ENCODE data around the gene ABHD12. TPM values are rescaled to one million over a fixed set of nuclear protein-coding genes. Genes with fewer than 3 reads are reported as not detected.

ABHD12 gene
- total and polyA plus RNA-seq, 2 donors (not counting 1 experiment from before 2014, with no cell fraction given), result 9.6 to 28.3 TPM

DNA sequence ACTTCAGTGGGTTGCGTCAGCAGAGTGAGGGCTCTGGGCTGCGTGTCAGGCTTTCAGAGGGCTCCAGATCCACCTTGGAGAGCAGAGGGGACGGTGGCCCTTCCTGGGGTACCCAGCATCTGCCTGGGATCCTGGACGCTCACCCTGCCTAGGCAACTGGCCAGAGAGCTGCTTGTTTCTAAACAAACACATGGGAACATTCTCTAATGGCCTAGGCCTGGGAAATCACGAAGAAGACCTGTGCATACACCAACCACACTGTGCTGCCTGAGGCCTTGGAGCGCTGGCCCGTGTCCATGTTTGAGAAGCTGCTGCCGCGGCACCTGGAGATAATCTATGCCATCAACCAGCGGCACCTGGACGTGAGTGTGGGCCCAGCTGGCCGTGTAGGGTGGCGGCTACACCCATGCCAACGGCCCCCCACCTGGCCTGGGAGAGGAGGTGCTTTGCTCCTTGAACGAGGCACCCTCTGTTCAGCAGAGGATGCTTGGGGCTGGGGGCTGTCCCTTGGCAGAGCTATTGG lies 110.5 kb downstream of the ABHD12 start:
- Histone ChIP-seq H3K79me2 (ENCODE audit: control insufficient read depth, insufficient read depth, low read length) (no peaks in the 10 kb centered on the region), H3K36me3 (replicated peaks in 1 of 2; ENCODE audit: control extremely low read depth in 1 of 2, control insufficient read depth in 1 of 2, extremely low read depth in 1 of 2, insufficient read depth in 2 of 2, low read length in 1 of 2) (peaks cover 0 to 32% of the 10 kb centered on the region in 2 experiments), H3K9me3 (ENCODE audit: control extremely low read depth in 1 of 3, control insufficient read depth in 2 of 3, insufficient read depth in 1 of 3, low read length in 2 of 3) (no peaks in the 10 kb centered on the region), H4K20me1 (ENCODE audit: control insufficient read depth, insufficient read depth, low read length, poor library complexity, severe bottlenecking) (no peaks in the 10 kb centered on the region), H3K27me3 (replicated peaks in 1 of 4; ENCODE audit: control extremely low read depth in 1 of 4, control insufficient read depth in 3 of 4, insufficient read depth in 4 of 4, low read length in 3 of 4) (no peaks in the 10 kb centered on the region), H3K27ac (ENCODE audit: low read length in 2 of 2) (no peak overlapping the region), H3K4me2 (replicated peaks; ENCODE audit: low read depth, low read length, poor library complexity, severe bottlenecking) (peak overlapping the region; percentile 57), H3K4me1 (ENCODE audit: control insufficient read depth in 2 of 2, insufficient read depth in 2 of 2, low read length in 2 of 2) (peaks cover 25 to 33% of the 10 kb centered on the region in 2 donors), H3K9ac (ENCODE audit: low read length) (no peak overlapping the region), H3K4me3 (ENCODE audit: control extremely low read depth in 1 of 5, extremely low read depth in 1 of 5, insufficient read depth in 1 of 5, low read depth in 2 of 5, low read length in 4 of 5) (no peak overlapping the region), H2AFZ (ENCODE audit: insufficient read depth, low read depth, low read length, poor library complexity, severe bottlenecking) (no peak overlapping the region)
- Mint-ChIP-seq H3K4me1 (peaks cover 29% of the 10 kb centered on the region), H3K9me3 (ENCODE audit: insufficient read depth) (no peaks in the 10 kb centered on the region), H3K27me3 (no peaks in the 10 kb centered on the region), H3K4me3 (no peak overlapping the region), H3K27ac (no peak overlapping the region)
- POLR2A ChIA-PET, result interaction anchor here (0.8 kb wide), 1 partner anchor 33 kb away, joined by 3 read pairs; no protein-coding TSS in a partner anchor
- TF ChIP-seq EZH2 (IDR thresholded peaks at IDR 0.05; ENCODE audit: borderline replicate concordance, insufficient read depth, low read depth, low read length, poor library complexity, severe bottlenecking), result no peak
- TF ChIP-seq, protein P1, sequence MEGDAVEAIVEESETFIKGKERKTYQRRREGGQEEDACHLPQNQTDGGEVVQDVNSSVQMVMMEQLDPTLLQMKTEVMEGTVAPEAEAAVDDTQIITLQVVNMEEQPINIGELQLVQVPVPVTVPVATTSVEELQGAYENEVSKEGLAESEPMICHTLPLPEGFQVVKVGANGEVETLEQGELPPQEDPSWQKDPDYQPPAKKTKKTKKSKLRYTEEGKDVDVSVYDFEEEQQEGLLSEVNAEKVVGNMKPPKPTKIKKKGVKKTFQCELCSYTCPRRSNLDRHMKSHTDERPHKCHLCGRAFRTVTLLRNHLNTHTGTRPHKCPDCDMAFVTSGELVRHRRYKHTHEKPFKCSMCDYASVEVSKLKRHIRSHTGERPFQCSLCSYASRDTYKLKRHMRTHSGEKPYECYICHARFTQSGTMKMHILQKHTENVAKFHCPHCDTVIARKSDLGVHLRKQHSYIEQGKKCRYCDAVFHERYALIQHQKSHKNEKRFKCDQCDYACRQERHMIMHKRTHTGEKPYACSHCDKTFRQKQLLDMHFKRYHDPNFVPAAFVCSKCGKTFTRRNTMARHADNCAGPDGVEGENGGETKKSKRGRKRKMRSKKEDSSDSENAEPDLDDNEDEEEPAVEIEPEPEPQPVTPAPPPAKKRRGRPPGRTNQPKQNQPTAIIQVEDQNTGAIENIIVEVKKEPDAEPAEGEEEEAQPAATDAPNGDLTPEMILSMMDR (IDR thresholded peaks at IDR 0.05), result no peak
- peak; percentile 53 for DNase-seq
- intact Hi-C loops (cut with micrococcal nuclease), result loop anchor here (5.0 kb wide), 1 partner anchor 33 kb away; the partner anchor contains the start of gene PYGB
- peak; percentile 34 for ATAC-seq (ENCODE audit: low read depth)
- 71% methylated on average over 8 of the region's 15 CpGs for WGBS (ENCODE audit: insufficient coverage)
- CTCF ChIA-PET, result no interaction called here

DNA sequence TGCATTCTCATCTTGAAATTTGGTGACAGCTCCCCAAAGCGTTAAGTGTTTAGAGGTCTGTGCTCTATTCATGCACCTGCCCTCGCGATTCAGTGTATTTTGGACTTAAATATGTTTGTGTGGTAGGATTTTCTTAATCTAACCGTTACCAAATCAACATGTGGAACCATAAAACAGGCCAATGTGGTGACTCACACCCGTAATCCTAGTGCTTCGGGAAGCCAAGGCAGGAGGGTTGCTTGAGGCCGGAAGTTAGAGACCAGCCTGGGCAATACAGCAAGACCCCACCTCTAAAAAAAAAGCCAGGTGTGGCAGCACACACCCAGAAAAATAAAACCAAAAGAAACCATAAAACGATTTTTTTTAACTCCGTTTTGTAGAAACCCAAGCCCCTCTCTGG lies 111.2 kb downstream of the ABHD12 start:
- H3K9ac ChIP-seq (ENCODE audit: low read length), result no peak overlapping the region
- ATAC-seq (ENCODE audit: low read depth) (no peak), DNase-seq (no peak)
- no peak overlapping the region for H2AFZ ChIP-seq (ENCODE audit: insufficient read depth, low read depth, low read length, poor library complexity, severe bottlenecking)
- ChIA-PET CTCF (no interaction called here), POLR2A (no interaction called here)
- no peak overlapping the region for H3K4me2 ChIP-seq (replicated peaks; ENCODE audit: low read depth, low read length, poor library complexity, severe bottlenecking)
- H3K36me3 ChIP-seq (replicated peaks in 1 of 2; ENCODE audit: control extremely low read depth in 1 of 2, control insufficient read depth in 1 of 2, extremely low read depth in 1 of 2, insufficient read depth in 2 of 2, low read length in 1 of 2), result peaks cover 0 to 37% of the 10 kb centered on the region in 2 experiments
- Mint-ChIP-seq H3K27ac (no peak overlapping the region), H3K9me3 (ENCODE audit: insufficient read depth) (no peaks in the 10 kb centered on the region), H3K4me3 (no peak overlapping the region), H3K27me3 (no peaks in the 10 kb centered on the region), H3K4me1 (peaks cover 29% of the 10 kb centered on the region)
- H3K9me3 ChIP-seq (ENCODE audit: control extremely low read depth in 1 of 3, control insufficient read depth in 2 of 3, insufficient read depth in 1 of 3, low read length in 2 of 3), result no peaks in the 10 kb centered on the region
- peaks cover 25 to 33% of the 10 kb centered on the region in 2 donors for H3K4me1 ChIP-seq (ENCODE audit: control insufficient read depth in 2 of 2, insufficient read depth in 2 of 2, low read length in 2 of 2)
- no peak overlapping the region for H3K4me3 ChIP-seq (ENCODE audit: control extremely low read depth in 1 of 5, extremely low read depth in 1 of 5, insufficient read depth in 1 of 5, low read depth in 2 of 5, low read length in 4 of 5)
- H3K27me3 ChIP-seq (replicated peaks in 1 of 4; ENCODE audit: control extremely low read depth in 1 of 4, control insufficient read depth in 3 of 4, insufficient read depth in 4 of 4, low read length in 3 of 4), result no peaks in the 10 kb centered on the region
- H4K20me1 ChIP-seq (ENCODE audit: control insufficient read depth, insufficient read depth, low read length, poor library complexity, severe bottlenecking), result no peaks in the 10 kb centered on the region
- no peaks in the 10 kb centered on the region for H3K79me2 ChIP-seq (ENCODE audit: control insufficient read depth, insufficient read depth, low read length)
- TF ChIP-seq EZH2 (IDR thresholded peaks at IDR 0.05; ENCODE audit: borderline replicate concordance, insufficient read depth, low read depth, low read length, poor library complexity, severe bottlenecking), result no peak
- TF ChIP-seq, protein P1 (IDR thresholded peaks at IDR 0.05), result no peak
- intact Hi-C loops (cut with micrococcal nuclease), result no loop called here
- 94% methylated on average over 6 of the region's 9 CpGs for WGBS (ENCODE audit: insufficient coverage)
- H3K27ac ChIP-seq (ENCODE audit: low read length in 2 of 2), result no peak overlapping the region
